SU-DHL-6 (cell line): ENCODE results near the gene GNS.

Source experiments
- H2AFZ ChIP-seq: fragments of 200-600 bp; sonication (generic); 2 replicates; pipeline ENCODE4 v1.6.1; 2014; ENCODE audit warnings: low read depth, mild to moderate bottlenecking, moderate library complexity, mixed read lengths, antibody characterized with exemption, low read length; ENCODE audit not compliant: severe bottlenecking
- H3F3A ChIP-seq: fragments of 200-600 bp; shearing (Covaris generic); 2 replicates; pipeline ENCODE4 v1.6.0; 2016; ENCODE audit warnings: antibody characterized with exemption, mild to moderate bottlenecking; ENCODE audit not compliant: insufficient read depth
- H3K27ac ChIP-seq: fragments of 200-600 bp; sonication (generic); 2 replicates; pipeline ENCODE4 v1.5.1; 2016; ENCODE audit warnings: low read depth, mild to moderate bottlenecking, low read length, moderate library complexity, mixed read lengths
- H3K27me3 ChIP-seq: fragments of 200-600 bp; sonication (generic), shearing (Covaris generic); 2 replicates; pipeline ENCODE4 v1.6.0; 2014; ENCODE audit warnings: mild to moderate bottlenecking, low read length
- H3K36me3 ChIP-seq: fragments of 200-600 bp; sonication (generic); 2 replicates; pipeline ENCODE4 v1.6.1; 2014; ENCODE audit warnings: mild to moderate bottlenecking, low read length, mixed read lengths
- H3K4me2 ChIP-seq: fragments of 300-600, 200-600 bp; shearing (Covaris generic), sonication (generic); 2 replicates; pipeline ENCODE4 v1.6.0; 2014; ENCODE audit warnings: low read length, low read depth, mild to moderate bottlenecking; ENCODE audit not compliant: poor library complexity, severe bottlenecking
- H3K4me3 ChIP-seq: fragments of 200-600 bp; sonication (generic); 2 replicates; pipeline ENCODE4 v1.5.1; 2014; ENCODE audit warnings: antibody characterized with exemption, low read length, mild to moderate bottlenecking, mixed read lengths; ENCODE audit not compliant: insufficient read depth, poor library complexity, severe bottlenecking
- H3K79me2 ChIP-seq: fragments of 200-600 bp; sonication (generic); 2 replicates; pipeline ENCODE4 v1.6.1; 2014; ENCODE audit warnings: mild to moderate bottlenecking, low read length, moderate library complexity; ENCODE audit not compliant: insufficient read depth
- H3K9ac ChIP-seq: fragments of 200-600 bp; sonication (generic); 2 replicates; pipeline ENCODE4 v1.7.0; 2014; ENCODE audit warnings: mild to moderate bottlenecking, low read length
- H3K9me2 ChIP-seq: fragments of 200-600 bp; sonication (generic); replicated peaks from 2 replicates; pipeline ENCODE4 v1.6.1; 2014; ENCODE audit warnings: low read length; ENCODE audit not compliant: insufficient read depth
- H3K9me3 ChIP-seq: fragments of 200-600 bp; sonication (generic); 2 replicates; pipeline ENCODE4 v1.6.1; 2014; ENCODE audit warnings: low read length, mixed read lengths; ENCODE audit not compliant: insufficient read depth
- H4K20me1 ChIP-seq: fragments of 200-600 bp; sonication (generic); 2 replicates; pipeline ENCODE4 v1.6.1; 2014; ENCODE audit warnings: low read depth, mild to moderate bottlenecking, antibody characterized with exemption, low read length, moderate library complexity, mixed read lengths
- EZH2phosphoT487 ChIP-seq: fragments of 200-600 bp; sonication (generic), shearing (Covaris generic); conservative IDR thresholded peaks from 2 replicates; pipeline ENCODE4 v1.6.1; 2018; ENCODE audit warnings: mild to moderate bottlenecking, antibody characterized with exemption, low read length, moderate library complexity, mixed read lengths
- TF ChIP-seq, protein P1 (sequence below): fragments of 200-600 bp; sonication (generic); IDR thresholded peaks from one replicate; pipeline ENCODE4 v1.5.1; 2017; ENCODE audit warnings: antibody characterized with exemption, mild to moderate bottlenecking, low read length, moderate library complexity; ENCODE audit not compliant: insufficient read depth, poor library complexity, severe bottlenecking

Gene GNS

DNA sequence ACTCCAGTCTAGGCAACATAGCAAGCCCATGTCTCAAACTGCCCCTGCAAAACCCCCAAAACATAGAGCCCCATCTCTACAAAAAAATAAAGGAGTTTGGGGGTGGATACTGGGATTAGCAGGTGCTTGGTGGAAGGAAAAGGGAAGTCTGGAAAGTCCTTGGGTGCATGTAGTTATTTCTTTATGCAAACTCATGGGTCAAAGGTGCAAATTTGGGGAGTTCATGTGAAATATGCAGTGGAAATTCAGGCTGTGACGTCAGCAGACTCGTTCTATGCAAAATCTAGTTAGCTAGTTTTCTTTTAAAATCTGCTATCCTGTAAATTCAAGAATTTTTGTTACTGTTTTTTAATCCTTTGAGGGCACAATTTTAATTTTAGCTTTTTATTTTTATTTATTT lies 51.3 kb downstream of the GNS start:
- H3K79me2 ChIP-seq = no peaks in the 10 kb centered on the region
- no peaks in the 10 kb centered on the region for H3F3A ChIP-seq
- no peaks in the 10 kb centered on the region for H3K9me2 ChIP-seq
- H3K9ac ChIP-seq = no peak overlapping the region
- no peak overlapping the region for H2AFZ ChIP-seq
- H3K4me3 ChIP-seq = no peak overlapping the region
- no peak overlapping the region for H3K27ac ChIP-seq
- no peaks in the 10 kb centered on the region for H3K9me3 ChIP-seq
- H3K27me3 ChIP-seq = no peaks in the 10 kb centered on the region
- no peaks in the 10 kb centered on the region for H4K20me1 ChIP-seq
- no peak for TF ChIP-seq EZH2phosphoT487
- TF ChIP-seq, protein P1, sequence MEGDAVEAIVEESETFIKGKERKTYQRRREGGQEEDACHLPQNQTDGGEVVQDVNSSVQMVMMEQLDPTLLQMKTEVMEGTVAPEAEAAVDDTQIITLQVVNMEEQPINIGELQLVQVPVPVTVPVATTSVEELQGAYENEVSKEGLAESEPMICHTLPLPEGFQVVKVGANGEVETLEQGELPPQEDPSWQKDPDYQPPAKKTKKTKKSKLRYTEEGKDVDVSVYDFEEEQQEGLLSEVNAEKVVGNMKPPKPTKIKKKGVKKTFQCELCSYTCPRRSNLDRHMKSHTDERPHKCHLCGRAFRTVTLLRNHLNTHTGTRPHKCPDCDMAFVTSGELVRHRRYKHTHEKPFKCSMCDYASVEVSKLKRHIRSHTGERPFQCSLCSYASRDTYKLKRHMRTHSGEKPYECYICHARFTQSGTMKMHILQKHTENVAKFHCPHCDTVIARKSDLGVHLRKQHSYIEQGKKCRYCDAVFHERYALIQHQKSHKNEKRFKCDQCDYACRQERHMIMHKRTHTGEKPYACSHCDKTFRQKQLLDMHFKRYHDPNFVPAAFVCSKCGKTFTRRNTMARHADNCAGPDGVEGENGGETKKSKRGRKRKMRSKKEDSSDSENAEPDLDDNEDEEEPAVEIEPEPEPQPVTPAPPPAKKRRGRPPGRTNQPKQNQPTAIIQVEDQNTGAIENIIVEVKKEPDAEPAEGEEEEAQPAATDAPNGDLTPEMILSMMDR = no peak
- H3K36me3 ChIP-seq = no peaks in the 10 kb centered on the region
- no peak overlapping the region for H3K4me2 ChIP-seq

DNA sequence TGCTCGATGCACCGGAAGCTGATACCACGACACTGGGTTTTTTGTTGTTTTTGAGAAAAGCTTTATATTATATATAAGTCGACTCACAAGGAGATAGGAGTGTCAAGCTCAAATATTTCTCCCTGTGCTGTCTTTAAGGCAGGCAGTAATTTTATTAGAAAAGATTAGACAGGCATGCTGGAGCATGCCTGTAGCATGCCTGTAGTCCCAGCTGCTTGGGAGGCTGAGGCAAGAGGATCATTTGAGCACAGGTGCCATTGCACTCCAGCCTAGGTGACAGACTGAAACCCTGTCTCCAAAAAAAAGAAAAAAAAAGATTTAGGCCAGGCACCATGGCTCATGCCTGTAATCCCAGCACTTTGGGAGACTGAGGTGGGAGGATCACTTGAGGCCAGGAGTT lies 51.8 kb downstream of the GNS start:
- Histone ChIP-seq H3K9ac (no peak overlapping the region), H3K9me2 (no peaks in the 10 kb centered on the region), H3K36me3 (no peaks in the 10 kb centered on the region), H3K4me2 (no peak overlapping the region), H3K4me3 (no peak overlapping the region), H3F3A (no peaks in the 10 kb centered on the region), H3K27me3 (no peaks in the 10 kb centered on the region), H3K79me2 (no peaks in the 10 kb centered on the region), H2AFZ (no peak overlapping the region), H3K27ac (no peak overlapping the region), H3K9me3 (no peaks in the 10 kb centered on the region), H4K20me1 (no peaks in the 10 kb centered on the region)
- TF ChIP-seq, protein P1 = no peak
- no peak for TF ChIP-seq EZH2phosphoT487

DNA sequence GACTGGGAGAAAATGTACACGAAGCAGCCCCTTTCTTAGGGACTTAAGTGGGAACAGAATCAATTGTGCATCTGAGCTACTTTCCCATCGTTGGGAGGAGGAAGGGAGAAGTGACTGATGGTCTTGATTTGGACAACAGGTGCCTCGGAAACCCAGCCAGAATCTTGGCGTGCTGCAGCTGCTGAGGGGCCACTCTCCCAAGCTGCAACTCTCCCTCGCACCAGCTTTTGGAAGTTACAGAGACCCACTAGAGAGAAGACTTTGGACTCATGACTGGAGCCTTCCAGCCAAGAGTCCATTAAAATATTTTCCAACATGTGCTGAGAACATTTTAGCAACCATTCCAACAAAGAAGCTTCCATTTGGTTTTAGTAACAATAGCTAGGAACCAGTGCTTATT lies 52.3 kb downstream of the GNS start:
- Histone ChIP-seq H3K4me3 (no peak overlapping the region), H3K36me3 (no peaks in the 10 kb centered on the region), H3K9me3 (no peaks in the 10 kb centered on the region), H3K9me2 (no peaks in the 10 kb centered on the region), H3K79me2 (no peaks in the 10 kb centered on the region), H3K27me3 (no peaks in the 10 kb centered on the region), H3K4me2 (no peak overlapping the region), H2AFZ (no peak overlapping the region), H3K27ac (no peak overlapping the region), H4K20me1 (no peaks in the 10 kb centered on the region), H3F3A (no peaks in the 10 kb centered on the region), H3K9ac (no peak overlapping the region)
- TF ChIP-seq, protein P1 = no peak
- no peak for TF ChIP-seq EZH2phosphoT487

DNA sequence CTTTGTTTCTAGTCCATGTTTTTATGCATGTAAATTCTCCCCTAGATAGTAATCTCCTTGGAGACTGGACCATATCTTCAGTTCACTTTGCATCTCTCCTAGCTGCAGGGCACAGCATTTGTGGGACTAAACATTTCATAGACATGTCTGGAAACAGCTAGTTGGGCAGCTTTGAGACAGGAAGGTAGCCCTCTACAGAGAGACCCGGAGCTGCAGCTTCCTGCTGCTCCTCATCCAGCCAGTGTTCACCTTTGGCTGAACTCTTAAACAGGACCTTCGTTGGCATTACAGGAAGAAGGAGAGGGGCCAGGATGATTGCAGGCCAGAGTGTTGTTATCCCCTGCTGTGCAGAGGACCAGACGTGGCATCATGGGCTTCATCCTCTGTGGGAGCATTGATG lies 52.9 kb downstream of the GNS start:
- no peaks in the 10 kb centered on the region for H3K36me3 ChIP-seq
- H2AFZ ChIP-seq = no peak overlapping the region
- TF ChIP-seq, protein P1 = no peak
- no peak for TF ChIP-seq EZH2phosphoT487

More for the DNA sequence above, 52.9 kb downstream of the GNS start:
- Histone ChIP-seq H3K9me3 (no peaks in the 10 kb centered on the region), H3K4me2 (no peak overlapping the region), H3K4me3 (no peak overlapping the region), H3K27ac (no peak overlapping the region), H3K9me2 (no peaks in the 10 kb centered on the region), H3K27me3 (no peaks in the 10 kb centered on the region), H3K9ac (no peak overlapping the region), H3F3A (no peaks in the 10 kb centered on the region), H4K20me1 (no peaks in the 10 kb centered on the region), H3K79me2 (no peaks in the 10 kb centered on the region)
